ENCODE measurements around the gene ACTN2.

ACTN2 gene

GRCh38 chr1:236785477-236785876 is 99.2 kb downstream of the ACTN2 start:
- DNase-seq: no peak

GRCh38 chr1:236786453-236786852 is 100.2 kb downstream of the ACTN2 start:
- DNase-seq: no peak

GRCh38 chr1:236794585-236795034 is 108.3 kb downstream of the ACTN2 start:
- no peak for DNase-seq

- peak; percentile 93 for DNase-seq
Measured at GRCh38 chr1:236795035-236795756, 108.9 kb downstream of the ACTN2 start, which contains the start of gene MTR. MTR (plus strand) TSS chr1:236795292; CDS start chr1:236795704, 412 bp downstream.

GRCh38 chr1:236795757-236796667 is 109.7 kb downstream of the ACTN2 start:
- DNase-seq: no peak

- no peak for DNase-seq
Measured at GRCh38 chr1:236799001-236799400, 112.7 kb downstream of the ACTN2 start.

- no peak for DNase-seq
Measured at GRCh38 chr1:236800002-236800620, 113.8 kb downstream of the ACTN2 start.

- no peak for DNase-seq
Measured at GRCh38 chr1:236800623-236801022, 114.3 kb downstream of the ACTN2 start.

- no peak for DNase-seq
Measured at GRCh38 chr1:236802264-236802663, 116.0 kb downstream of the ACTN2 start.

GRCh38 chr1:236806634-236807033 is 120.3 kb downstream of the ACTN2 start:
- DNase-seq: no peak

GRCh38 chr1:236808005-236808404 is 121.7 kb downstream of the ACTN2 start:
- DNase-seq: no peak

- DNase-seq: no peak
Measured at GRCh38 chr1:236808564-236809130, 122.3 kb downstream of the ACTN2 start.

- DNase-seq: no peak
Measured at GRCh38 chr1:236809148-236809547, 122.8 kb downstream of the ACTN2 start.

- DNase-seq: no peak
Measured at GRCh38 chr1:236810018-236810417, 123.7 kb downstream of the ACTN2 start.

- DNase-seq: no peak
Measured at GRCh38 chr1:236812334-236813030, 126.2 kb downstream of the ACTN2 start.

Data from activated T-cell treated with anti-CD3 and anti-CD28 coated beads, Interleukin-2, amount 50 U/mL, for 1 hour (primary cell).